ENCODE measurements around the gene RHD. TPM values are rescaled to one million over a fixed set of nuclear protein-coding genes. Genes with fewer than 3 reads are reported as not detected.
"Not testable (repeated sequence)": the region's sequence is repeated elsewhere in the genome, so short reads cannot be mapped to it uniquely, and the experiment has no call there.

RHD gene
- total and polyA plus RNA-seq, 7 experiments from 2014 or later = 0.15 to 0.28 (median 0.27) TPM; not detected in 3

DNA sequence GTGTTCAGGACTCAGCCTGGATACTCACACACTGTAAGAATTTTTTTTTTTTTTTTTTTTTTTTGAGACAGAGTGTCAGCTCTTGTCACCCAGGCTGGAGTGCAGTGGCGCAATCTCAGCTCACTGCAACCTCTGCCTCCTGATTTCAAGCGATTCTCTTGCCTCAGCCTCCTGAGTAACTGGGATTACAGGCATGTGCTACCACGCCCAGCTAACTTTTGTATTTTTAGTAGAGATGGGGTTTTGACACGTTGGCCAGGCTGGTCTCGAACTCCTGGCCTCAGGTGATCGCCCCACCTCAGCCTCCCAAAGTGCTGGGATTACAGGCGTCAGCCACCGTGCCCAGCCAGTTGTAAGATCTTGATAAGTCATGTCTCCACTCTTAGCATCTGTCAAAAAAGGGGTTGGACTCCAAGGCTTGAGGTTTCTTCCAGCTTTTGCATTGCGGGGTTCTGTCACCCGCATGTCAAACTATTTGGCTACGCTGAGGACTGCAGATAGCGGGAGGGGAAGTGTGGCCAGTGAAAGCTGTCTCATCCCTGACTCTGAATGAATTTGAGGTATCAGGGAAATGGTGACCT lies 97.5 kb downstream of the RHD start:
- H3K27ac Mint-ChIP-seq; H3K4me1 ChIP-seq (ENCODE audit: control insufficient read depth in 2 of 2, insufficient read depth in 2 of 2, low read length in 2 of 2); H3K9me3 Mint-ChIP-seq; H3K27me3 Mint-ChIP-seq; H3K9me3 ChIP-seq (ENCODE audit: control insufficient read depth in 2 of 3, low read length in 3 of 3); intact Hi-C loops (cut with micrococcal nuclease); H3K27me3 ChIP-seq (ENCODE audit: control insufficient read depth in 2 of 2, insufficient read depth in 2 of 2, low read length in 2 of 2); POLR2A ChIA-PET; CTCF ChIA-PET; H3K36me3 Mint-ChIP-seq; H3K4me1 Mint-ChIP-seq; H3K4me3 ChIP-seq (ENCODE audit: low read length); ATAC-seq; H3K36me3 ChIP-seq (ENCODE audit: control insufficient read depth in 2 of 3, insufficient read depth in 3 of 3, low read length in 3 of 3); DNase-seq; H3K27ac ChIP-seq (ENCODE audit: low read depth, low read length); H3K4me3 Mint-ChIP-seq: not testable (repeated sequence)

DNA sequence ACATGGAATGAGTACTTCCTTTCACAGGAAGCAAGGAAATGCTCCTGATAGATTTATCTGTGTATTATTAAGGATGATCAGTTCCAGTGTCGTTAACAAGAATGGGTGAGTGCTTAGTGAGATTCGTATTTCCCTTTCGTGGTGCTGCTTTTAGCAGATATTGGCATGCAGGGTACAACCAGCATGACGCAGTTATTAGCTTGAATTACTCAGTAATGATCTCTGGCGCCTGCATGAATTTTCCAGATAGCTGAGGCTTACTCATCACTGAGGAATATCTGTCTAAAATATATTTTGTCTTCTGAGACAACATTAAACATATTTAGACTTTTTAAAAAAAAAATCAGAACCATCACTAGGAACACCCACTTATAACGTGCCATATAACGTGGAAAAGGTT lies 99.4 kb downstream of the RHD start:
- H3K27ac ChIP-seq (ENCODE audit: low read depth, low read length); H3K4me1 Mint-ChIP-seq; H3K9me3 Mint-ChIP-seq; ATAC-seq; CTCF ChIA-PET; H3K27me3 Mint-ChIP-seq; H3K4me3 Mint-ChIP-seq; H3K27me3 ChIP-seq (ENCODE audit: control insufficient read depth in 2 of 2, insufficient read depth in 2 of 2, low read length in 2 of 2); H3K9me3 ChIP-seq (ENCODE audit: control insufficient read depth in 2 of 3, low read length in 3 of 3); H3K36me3 Mint-ChIP-seq; H3K36me3 ChIP-seq (ENCODE audit: control insufficient read depth in 2 of 3, insufficient read depth in 3 of 3, low read length in 3 of 3); DNase-seq; H3K27ac Mint-ChIP-seq; H3K4me3 ChIP-seq (ENCODE audit: low read length); POLR2A ChIA-PET; intact Hi-C loops (cut with micrococcal nuclease); H3K4me1 ChIP-seq (ENCODE audit: control insufficient read depth in 2 of 2, insufficient read depth in 2 of 2, low read length in 2 of 2): not testable (repeated sequence)

DNA sequence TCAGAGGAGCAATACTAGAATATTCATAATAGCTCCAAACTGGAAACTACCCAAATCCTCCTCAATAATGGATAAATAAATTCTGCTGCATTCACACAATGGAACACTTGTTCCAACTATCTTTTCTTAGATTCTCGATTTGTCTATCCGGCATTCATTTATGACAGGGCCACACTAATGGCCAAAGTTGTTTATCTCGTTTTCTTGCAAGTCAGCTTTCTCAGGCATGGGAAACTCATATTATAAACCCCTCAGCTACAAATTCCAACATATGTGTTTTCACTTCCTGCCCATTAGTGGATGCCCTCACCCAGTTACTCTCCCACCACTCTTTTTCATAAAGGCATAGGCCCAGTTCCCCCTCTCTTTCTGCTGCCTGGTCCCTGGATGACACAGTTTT lies 106.1 kb downstream of the RHD start:
- intact Hi-C loops (cut with micrococcal nuclease); H3K36me3 ChIP-seq (ENCODE audit: control insufficient read depth in 2 of 3, insufficient read depth in 3 of 3, low read length in 3 of 3); CTCF ChIA-PET; H3K27ac ChIP-seq (ENCODE audit: low read depth, low read length); H3K27me3 ChIP-seq (ENCODE audit: control insufficient read depth in 2 of 2, insufficient read depth in 2 of 2, low read length in 2 of 2); H3K9me3 Mint-ChIP-seq; DNase-seq; H3K4me1 ChIP-seq (ENCODE audit: control insufficient read depth in 2 of 2, insufficient read depth in 2 of 2, low read length in 2 of 2); H3K9me3 ChIP-seq (ENCODE audit: control insufficient read depth in 2 of 3, low read length in 3 of 3); H3K4me3 ChIP-seq (ENCODE audit: low read length); H3K4me3 Mint-ChIP-seq; H3K27ac Mint-ChIP-seq; H3K4me1 Mint-ChIP-seq; ATAC-seq; POLR2A ChIA-PET; H3K36me3 Mint-ChIP-seq: not testable (repeated sequence)
- H3K27me3 Mint-ChIP-seq = peaks cover 0 to 22% (median 0%) of the 10 kb centered on the region in 5 donors

Other genes with a start within 250 kb of the RHD start
- gene SYF2, start 40.0 kb upstream of the RHD start, total RNA-seq = 10 to 100 TPM; 44.4 to 83.3 (median 59.4) TPM
- gene SYF2, start 40.0 kb upstream of the RHD start, polyA plus RNA-seq = 10 to 100 TPM; 77.7 to 82.9 TPM
- 100 to 1,000 TPM; 230 to 449 (median 425) TPM for gene RSRP1, start 25.1 kb upstream of the RHD start, total RNA-seq
- 10 to 100 TPM; 52.9 to 63.6 TPM for gene RSRP1, start 25.1 kb upstream of the RHD start, polyA plus RNA-seq
- gene TMEM50A, start 65.8 kb downstream of the RHD start, total RNA-seq = 100 to 1,000 TPM in 1 of 5 experiments, 10 to 100 TPM in 4; 61.6 to 149 (median 79.0) TPM
- gene TMEM50A, start 65.8 kb downstream of the RHD start, polyA plus RNA-seq = 100 to 1,000 TPM; 140 to 146 TPM
- gene RHCE, start 148.3 kb downstream of the RHD start, total RNA-seq = 1 to 10 TPM in 1 of 5 experiments, under 1 TPM in 3, not detected in 1; 0.40 to 1.3 (median 0.69) TPM
- 1 to 10 TPM in 1 of 2 donors, under 1 TPM in 1; 0.61 to 1.0 TPM for gene RHCE, start 148.3 kb downstream of the RHD start, polyA plus RNA-seq
- gene MACO1, start 158.4 kb downstream of the RHD start, total RNA-seq = 10 to 100 TPM; 16.7 to 25.9 (median 22.0) TPM
- 1 to 10 TPM; 8.8 to 9.8 TPM for gene MACO1, start 158.4 kb downstream of the RHD start, polyA plus RNA-seq

Measured in naive thymus-derived CD4-positive, alpha-beta T cell (primary cell).